ENCODE results near the gene MN1. TPM values are rescaled to one million over a fixed set of nuclear protein-coding genes. Genes with fewer than 3 reads are reported as not detected.
A peak's percentile ranks its signal among the peaks of the same experiment; 100 is the strongest.

Gene MN1
- total and polyA plus RNA-seq, 2 experiments from 2014 or later = 7.8 to 45.8 TPM

DNA sequence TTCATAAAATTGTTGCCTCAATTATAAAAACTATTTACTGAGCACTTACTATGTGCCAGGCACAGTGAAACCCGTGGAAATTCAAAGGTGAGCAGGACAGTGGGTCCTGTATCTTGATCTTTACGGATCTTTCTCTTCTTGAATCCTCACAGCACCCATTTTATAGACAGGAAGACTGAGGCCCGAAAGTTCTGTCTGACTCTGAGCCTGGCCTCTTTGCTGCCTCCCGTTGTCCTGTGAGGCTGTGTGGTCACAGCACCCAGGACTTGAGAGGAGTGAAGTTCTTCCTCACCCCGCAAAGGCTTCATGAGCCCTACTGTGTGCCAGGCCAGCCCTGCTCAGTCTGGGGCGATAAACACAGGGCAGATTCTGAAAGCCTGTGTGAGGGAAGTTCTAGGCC, 13.4 kb upstream of the MN1 start:
- Histone ChIP-seq H3K4me3 (no peak overlapping the region), H3K36me3 (no peaks in the 10 kb centered on the region), H3K27me3 (no peaks in the 10 kb centered on the region), H3K27ac (no peak overlapping the region), H3K9me3 (ENCODE audit: low read depth) (no peaks in the 10 kb centered on the region), H3K4me1 (ENCODE audit: low read depth) (no peaks in the 10 kb centered on the region)
- TF ChIP-seq, protein P1, sequence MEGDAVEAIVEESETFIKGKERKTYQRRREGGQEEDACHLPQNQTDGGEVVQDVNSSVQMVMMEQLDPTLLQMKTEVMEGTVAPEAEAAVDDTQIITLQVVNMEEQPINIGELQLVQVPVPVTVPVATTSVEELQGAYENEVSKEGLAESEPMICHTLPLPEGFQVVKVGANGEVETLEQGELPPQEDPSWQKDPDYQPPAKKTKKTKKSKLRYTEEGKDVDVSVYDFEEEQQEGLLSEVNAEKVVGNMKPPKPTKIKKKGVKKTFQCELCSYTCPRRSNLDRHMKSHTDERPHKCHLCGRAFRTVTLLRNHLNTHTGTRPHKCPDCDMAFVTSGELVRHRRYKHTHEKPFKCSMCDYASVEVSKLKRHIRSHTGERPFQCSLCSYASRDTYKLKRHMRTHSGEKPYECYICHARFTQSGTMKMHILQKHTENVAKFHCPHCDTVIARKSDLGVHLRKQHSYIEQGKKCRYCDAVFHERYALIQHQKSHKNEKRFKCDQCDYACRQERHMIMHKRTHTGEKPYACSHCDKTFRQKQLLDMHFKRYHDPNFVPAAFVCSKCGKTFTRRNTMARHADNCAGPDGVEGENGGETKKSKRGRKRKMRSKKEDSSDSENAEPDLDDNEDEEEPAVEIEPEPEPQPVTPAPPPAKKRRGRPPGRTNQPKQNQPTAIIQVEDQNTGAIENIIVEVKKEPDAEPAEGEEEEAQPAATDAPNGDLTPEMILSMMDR (IDR thresholded peaks at IDR 0.05; ENCODE audit: low read depth, low read length) = no peak
- DNase-seq (ENCODE audit: low read depth in 1 of 2, low spot score in 1 of 2) = no peak

DNA sequence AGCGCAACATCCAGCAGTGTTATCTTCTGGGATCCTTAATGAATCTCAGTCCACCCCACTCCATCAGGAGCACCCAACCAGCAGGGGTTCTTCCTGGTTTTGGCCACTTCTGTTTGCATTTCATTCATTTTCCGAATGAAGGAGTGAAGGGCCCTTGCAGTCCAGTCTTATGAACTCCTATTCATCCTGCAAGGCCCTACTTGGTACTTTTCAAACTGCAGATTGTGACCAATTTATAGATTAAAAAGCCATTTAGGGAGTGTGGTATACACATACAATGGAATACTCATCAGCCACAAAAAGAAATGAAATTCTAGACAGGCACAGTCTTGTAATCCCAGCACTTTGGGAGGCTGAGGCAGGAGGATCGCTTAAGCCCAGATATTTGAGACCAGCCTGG, 10.2 kb upstream of the MN1 start:
- no peaks in the 10 kb centered on the region for H3K9me3 ChIP-seq (ENCODE audit: low read depth)
- H3K4me3 ChIP-seq = no peak overlapping the region
- H3K36me3 ChIP-seq = no peaks in the 10 kb centered on the region
- H3K4me1 ChIP-seq (ENCODE audit: low read depth) = peaks cover 10% of the 10 kb centered on the region
- DNase-seq (ENCODE audit: low read depth in 1 of 2, low spot score in 1 of 2) = no peak
- no peaks in the 10 kb centered on the region for H3K27me3 ChIP-seq
- no peak overlapping the region for H3K27ac ChIP-seq
- TF ChIP-seq, protein P1 (IDR thresholded peaks at IDR 0.05; ENCODE audit: low read depth, low read length) = no peak

DNA sequence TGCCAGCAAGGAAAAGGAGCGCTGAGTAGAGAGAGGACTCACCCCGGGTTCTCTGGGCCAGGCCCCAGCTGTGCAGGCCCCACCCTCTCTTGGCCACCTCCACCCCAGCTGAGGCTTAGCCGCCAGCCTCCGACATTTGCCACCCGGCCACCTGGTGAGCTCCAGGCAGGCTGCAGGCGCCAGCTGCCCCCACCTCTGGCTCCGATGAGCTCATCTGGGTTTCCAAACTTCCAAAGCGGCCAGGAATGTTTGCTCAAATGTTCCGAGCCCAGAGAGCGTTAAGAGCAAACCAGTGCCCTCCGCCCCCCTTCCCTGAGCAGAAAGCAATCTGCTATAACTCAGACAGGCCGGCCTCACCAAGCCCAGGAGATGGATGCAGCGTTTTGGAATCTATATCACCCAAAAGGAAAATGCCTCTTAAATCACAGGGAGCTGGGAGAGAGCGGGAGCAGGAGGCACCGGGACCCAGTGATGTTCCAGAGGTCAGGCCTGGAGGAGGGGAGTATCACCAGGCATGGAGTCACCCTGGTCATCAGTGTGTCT, 9.1 kb upstream of the MN1 start:
- H3K27me3 ChIP-seq = no peaks in the 10 kb centered on the region
- peak in 1 of 2 donors; percentile 69 for DNase-seq (ENCODE audit: low read depth in 1 of 2, low spot score in 1 of 2)
- no peaks in the 10 kb centered on the region for H3K36me3 ChIP-seq
- no peak overlapping the region for H3K4me3 ChIP-seq
- H3K27ac ChIP-seq = no peak overlapping the region
- no peaks in the 10 kb centered on the region for H3K9me3 ChIP-seq (ENCODE audit: low read depth)
- H3K4me1 ChIP-seq (ENCODE audit: low read depth) = peaks cover 10% of the 10 kb centered on the region
- TF ChIP-seq, protein P1 (IDR thresholded peaks at IDR 0.05; ENCODE audit: low read depth, low read length) = no peak

DNA sequence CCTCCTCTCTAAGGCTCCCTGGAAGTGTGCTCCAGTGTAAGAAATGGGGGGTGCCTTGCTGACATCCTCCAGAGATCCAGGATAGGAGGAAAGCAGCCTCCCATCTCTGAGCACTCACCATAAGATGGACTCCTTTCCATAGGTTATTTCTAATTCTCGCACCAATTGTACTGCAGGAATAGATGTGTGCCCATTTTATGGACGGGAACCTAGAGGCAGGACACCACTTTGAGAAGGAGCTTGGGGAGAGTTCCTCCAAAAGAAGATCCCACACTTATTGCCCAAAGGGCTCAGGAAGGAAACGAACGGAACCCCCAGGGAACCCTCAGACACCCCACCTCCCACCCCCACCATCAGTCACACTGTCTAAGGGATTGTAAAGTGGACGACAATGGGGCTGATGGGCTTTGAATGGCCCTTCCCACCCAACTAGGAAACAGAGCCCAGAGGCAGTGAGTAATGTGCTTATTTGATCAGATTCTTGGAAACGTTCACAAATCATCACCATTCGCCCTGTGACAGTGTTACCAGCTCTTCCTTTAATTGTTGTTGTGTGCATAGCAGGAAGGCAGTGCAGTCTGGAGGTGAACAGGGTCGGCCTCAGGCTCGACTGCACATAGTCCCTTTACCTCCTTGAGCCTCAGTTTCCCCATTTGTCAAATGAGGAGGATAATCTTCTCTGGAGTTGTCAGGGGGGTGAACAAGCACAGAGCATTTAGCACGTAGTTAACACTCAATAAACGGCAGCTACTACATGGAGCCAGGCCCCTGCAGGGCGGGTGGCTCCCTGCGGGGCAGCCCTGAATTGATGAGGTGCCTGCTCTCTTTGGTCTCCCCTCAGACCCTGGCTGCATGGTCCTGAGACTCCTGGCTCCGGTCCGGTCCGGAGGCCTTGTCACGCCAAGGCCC, 8.4 kb upstream of the MN1 start:
- Histone ChIP-seq H3K9me3 (ENCODE audit: low read depth) (no peaks in the 10 kb centered on the region), H3K27me3 (no peaks in the 10 kb centered on the region), H3K4me3 (no peak overlapping the region), H3K4me1 (ENCODE audit: low read depth) (peaks cover 10% of the 10 kb centered on the region), H3K27ac (no peak overlapping the region), H3K36me3 (no peaks in the 10 kb centered on the region)
- TF ChIP-seq, protein P1 (IDR thresholded peaks at IDR 0.05; ENCODE audit: low read depth, low read length) = no peak
- no peak for DNase-seq (ENCODE audit: low read depth in 1 of 2, low spot score in 1 of 2)

DNA sequence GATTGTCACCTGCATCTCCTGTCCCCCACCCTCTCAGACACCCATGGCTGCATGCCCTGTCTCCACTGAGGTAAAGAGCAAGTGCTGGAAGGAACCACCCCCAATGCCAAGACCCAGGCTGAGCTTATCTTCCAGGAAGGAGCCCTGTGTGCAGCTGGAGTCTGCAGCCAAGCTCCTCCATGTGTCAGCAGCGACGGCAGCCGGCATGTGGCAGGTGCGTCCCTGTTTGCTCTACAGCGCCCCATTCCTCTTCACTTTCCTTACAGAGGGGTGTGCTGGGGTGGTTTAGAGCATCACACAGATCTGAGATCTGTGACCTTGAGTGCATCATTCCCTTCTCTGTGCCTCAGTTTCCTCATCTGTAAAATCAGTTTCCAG, 7.7 kb upstream of the MN1 start:
- no peak for DNase-seq (ENCODE audit: low read depth in 1 of 2, low spot score in 1 of 2)

More for the DNA sequence above, 7.7 kb upstream of the MN1 start:
- Histone ChIP-seq H3K27me3 (no peaks in the 10 kb centered on the region), H3K4me1 (ENCODE audit: low read depth) (peaks cover 10% of the 10 kb centered on the region), H3K4me3 (no peak overlapping the region), H3K36me3 (no peaks in the 10 kb centered on the region), H3K27ac (no peak overlapping the region), H3K9me3 (ENCODE audit: low read depth) (no peaks in the 10 kb centered on the region)
- TF ChIP-seq, protein P1 (IDR thresholded peaks at IDR 0.05; ENCODE audit: low read depth, low read length) = no peak
